Epithelial cell of proximal tubule (primary cell): ENCODE results near the gene PSMB3. TPM values are rescaled to one million over a fixed set of nuclear protein-coding genes. Genes with fewer than 3 reads are reported as not detected.
A peak's percentile ranks its signal among the peaks of the same experiment; 100 is the strongest.
"Not testable (repeated sequence)": the region's sequence is repeated elsewhere in the genome, so short reads cannot be mapped to it uniquely, and the experiment has no call there.

Source experiments
- DNase-seq: peaks from one replicate; pipeline ENCODE4 v3.0.0-alpha.2; 2011; ENCODE audit warnings: low read depth
- H3K4me3 ChIP-seq: 2 replicates; pipeline ENCODE4 v1.5.1; 2011; ENCODE audit warnings: low read depth, mild to moderate bottlenecking, low read length
- CTCF ChIP-seq: conservative IDR thresholded peaks from 2 replicates; pipeline ENCODE4 v1.5.1; 2012; ENCODE audit warnings: low read depth, mild to moderate bottlenecking, low read length
- total RNA-seq: library from RNA; depleted of rRNA; stranded (reverse); fragments of >200 nt; gene quantifications from 2 replicates; pipeline ENCODE4 v1.2.3, GENCODE V29; 2015

The PSMB3 gene
- total RNA-seq, 1 donor from 2014 or later, result 311 TPM

DNA sequence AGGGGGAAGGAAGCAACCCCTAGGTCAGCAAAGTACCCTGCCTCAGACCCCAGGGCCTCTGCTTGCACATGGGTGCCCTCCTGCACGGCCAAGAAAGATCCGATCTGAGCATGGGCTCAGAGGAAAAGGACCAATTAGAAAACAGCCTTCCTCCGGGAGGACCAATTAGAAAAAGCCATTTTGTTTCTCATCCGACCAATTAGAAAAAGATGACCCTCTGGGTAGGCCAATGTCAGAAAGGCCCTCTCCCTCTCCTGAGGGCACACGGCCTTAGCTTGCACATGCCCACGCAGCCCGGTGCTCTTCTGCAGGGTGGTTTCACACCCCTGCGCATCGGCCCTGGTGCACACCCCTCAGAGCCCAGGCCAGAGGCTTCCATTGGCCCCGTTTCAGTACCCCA, 27.5 kb upstream of the PSMB3 start:
- TF ChIP-seq CTCF, result no peak
- DNase-seq, result no peak
- no peak overlapping the region for H3K4me3 ChIP-seq

DNA sequence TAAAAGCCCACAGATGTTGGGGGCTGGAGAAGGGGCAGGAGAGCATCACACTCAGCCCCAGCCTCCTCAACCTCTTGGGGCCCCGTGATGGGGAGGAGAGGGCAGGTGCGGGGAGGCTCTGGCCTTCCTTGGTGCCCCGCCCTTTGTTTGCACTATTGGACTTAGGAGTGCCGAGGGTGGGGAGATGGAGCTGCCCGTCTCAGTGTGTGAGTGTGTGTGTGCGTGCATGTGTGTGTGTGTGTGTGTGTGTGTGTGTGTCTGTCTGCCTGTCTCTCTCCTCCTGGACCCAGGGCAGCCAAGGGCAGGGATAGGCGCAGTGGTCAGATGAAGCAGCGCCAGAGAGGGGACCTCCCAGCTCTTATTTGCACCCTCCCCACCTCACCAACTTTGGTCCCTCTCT, 26.4 kb upstream of the PSMB3 start:
- H3K4me3 ChIP-seq, DNase-seq: not testable (repeated sequence)

DNA sequence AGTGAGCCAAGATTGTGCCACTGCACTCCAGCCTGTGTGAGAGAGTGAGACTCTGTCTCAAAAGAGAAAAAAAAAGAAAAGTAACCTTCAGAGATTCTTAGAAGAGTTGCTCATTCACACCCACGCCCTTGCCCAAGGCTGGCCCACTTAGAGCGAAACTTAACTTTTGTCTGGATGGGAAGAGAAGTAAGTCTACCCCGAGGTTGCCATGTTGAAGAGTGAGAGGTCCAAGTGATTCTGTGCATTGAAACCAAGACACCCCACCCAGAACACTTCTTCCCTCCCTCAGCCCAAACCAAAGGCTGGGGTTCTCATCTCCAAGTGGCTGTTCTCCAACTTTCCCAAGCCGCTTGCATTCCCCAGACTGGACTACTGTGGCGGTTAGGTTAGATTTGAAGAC, 24.8 kb upstream of the PSMB3 start:
- TF ChIP-seq CTCF, result no peak
- DNase-seq, result no peak

DNA sequence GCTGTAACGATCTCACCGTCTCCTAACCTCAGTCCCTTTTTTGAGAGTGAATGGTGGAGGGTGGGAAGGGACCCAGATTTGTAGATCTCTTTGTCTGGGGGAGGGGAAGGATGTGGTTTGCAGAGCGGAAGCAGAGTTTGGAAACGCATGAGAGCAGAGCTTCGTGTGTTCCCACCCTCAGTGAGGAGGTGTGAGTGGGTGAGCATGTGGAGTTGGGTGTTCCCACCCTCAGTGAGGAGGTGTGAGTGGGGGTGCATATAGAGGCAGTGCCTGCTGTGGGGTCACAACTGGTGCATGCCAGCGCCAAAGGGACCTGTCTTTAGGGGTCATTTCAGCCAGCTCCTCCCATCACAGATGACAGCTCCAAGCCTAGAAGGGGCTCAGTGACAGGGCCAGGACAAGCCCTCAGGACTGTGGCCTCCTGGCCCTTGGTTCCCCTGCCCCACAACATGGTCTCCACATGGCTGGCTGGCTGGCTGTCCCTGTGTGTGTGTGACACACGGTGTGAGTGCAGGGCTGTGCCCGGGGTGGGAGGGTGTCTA, 24.2 kb upstream of the PSMB3 start:
- DNase-seq, result no peak
- no peak for TF ChIP-seq CTCF
- no peak overlapping the region for H3K4me3 ChIP-seq

More for the DNA sequence above, 24.8 kb upstream of the PSMB3 start:
- no peak overlapping the region for H3K4me3 ChIP-seq

- DNase-seq, result no peak
- TF ChIP-seq CTCF, result no peak
- peak overlapping the region; percentile 70 for H3K4me3 ChIP-seq
Measured at GRCh38 chr17:38729368-38729885, 23.1 kb upstream of the PSMB3 start.

DNA sequence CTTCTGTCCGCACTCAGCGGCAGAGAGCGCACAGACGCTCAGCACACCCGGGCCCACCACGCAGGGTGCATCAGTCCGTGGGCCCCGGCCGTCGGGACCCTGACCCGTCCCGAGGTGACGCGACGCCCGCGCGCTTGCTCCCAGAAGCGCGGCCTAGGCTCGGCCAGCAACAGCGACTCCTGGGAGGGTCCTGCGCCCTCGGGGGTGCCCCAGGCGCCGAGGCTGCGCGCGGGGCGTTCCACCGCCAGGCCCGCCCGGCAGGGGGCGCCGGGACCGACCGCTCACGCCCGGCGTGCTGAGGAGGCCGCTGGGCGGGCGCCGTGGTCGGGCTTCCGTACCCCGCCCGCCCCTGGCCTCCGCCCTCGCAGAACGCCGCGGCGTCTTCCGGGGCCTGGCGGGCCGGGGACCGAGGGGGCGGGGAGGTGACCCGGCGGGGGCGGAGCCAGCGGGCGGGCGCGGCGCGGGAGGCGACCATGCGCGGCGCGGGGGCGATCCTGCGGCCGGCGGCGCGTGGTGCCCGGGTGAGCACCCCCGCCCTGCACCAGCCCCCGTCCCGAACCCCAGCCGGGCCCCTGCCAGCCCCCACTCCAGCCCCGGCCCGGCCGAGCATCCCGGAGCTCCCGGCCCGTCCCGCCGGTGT, 22.5 kb upstream of the PSMB3 start, which contains the start of gene CISD3:
CISD3 (plus strand) TSS at position 456 of the 640 bp plus-strand sequence; CDS start at position 474, 18 bp downstream.
- peak; percentile 43 for TF ChIP-seq CTCF
- peak within 1 kb of the TSS; percentile 91 for H3K4me3 ChIP-seq
- no peak for DNase-seq

- no peak for DNase-seq
- TF ChIP-seq CTCF, result no peak
Measured at GRCh38 chr17:38730526-38731379, 21.8 kb upstream of the PSMB3 start.

More at GRCh38 chr17:38730526-38731379, 21.8 kb upstream of the PSMB3 start:
- peak overlapping the region; percentile 91 for H3K4me3 ChIP-seq
